ENCODE data around the gene SRP9. TPM values are rescaled to one million over a fixed set of nuclear protein-coding genes. Genes with fewer than 3 reads are reported as not detected.
"Not testable (repeated sequence)": the region's sequence is repeated elsewhere in the genome, so short reads cannot be mapped to it uniquely, and the experiment has no call there.

The SRP9 gene
- total RNA-seq, 1 donor: 330 TPM

DNA sequence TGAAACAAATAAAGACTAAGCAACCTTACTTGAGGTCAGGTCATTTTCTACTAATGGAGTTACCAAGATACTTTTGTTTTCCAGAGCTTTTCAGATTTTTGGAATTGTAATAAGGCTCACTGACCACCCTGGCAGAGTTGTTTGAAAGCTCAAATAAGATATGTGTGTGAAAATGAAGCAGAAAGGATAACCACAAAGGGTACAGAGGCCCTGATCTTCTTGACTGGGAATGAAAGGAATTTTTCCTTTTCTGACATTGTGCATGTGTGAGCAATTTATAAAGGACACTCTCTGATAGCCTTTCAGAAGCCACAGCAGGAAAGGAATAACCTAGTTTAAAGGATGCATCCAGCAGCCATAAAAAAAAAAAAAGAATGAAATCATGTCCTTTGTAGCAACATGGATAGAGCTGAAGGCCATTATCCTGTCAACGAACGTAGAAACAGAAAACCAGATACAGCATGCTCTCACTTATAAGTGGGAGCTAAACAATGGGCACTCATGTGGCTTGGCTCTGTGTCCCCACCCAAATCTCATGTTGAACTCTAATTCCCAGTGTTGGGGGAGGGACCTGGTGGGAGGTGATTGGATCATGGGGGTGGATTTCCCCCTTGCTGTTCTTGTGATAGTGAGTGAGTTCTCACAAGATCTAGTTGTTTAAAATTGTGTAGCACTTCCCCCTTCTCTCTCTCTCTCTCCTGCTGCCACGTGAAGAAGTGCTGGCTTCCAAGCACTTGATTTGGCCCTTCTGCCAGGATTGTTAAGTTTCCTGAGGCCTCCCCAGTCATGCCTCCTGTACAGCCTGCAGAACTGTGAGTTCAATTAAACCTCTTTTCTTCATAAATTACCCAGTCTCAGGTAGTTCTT, 3.1 kb upstream of the SRP9 start:
- no peak for DNase-seq (ENCODE audit: low read depth)
- TF ChIP-seq, protein P1, sequence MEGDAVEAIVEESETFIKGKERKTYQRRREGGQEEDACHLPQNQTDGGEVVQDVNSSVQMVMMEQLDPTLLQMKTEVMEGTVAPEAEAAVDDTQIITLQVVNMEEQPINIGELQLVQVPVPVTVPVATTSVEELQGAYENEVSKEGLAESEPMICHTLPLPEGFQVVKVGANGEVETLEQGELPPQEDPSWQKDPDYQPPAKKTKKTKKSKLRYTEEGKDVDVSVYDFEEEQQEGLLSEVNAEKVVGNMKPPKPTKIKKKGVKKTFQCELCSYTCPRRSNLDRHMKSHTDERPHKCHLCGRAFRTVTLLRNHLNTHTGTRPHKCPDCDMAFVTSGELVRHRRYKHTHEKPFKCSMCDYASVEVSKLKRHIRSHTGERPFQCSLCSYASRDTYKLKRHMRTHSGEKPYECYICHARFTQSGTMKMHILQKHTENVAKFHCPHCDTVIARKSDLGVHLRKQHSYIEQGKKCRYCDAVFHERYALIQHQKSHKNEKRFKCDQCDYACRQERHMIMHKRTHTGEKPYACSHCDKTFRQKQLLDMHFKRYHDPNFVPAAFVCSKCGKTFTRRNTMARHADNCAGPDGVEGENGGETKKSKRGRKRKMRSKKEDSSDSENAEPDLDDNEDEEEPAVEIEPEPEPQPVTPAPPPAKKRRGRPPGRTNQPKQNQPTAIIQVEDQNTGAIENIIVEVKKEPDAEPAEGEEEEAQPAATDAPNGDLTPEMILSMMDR (IDR thresholded peaks at IDR 0.05; ENCODE audit: insufficient read depth, low read length): no peak
- H3K4me3 ChIP-seq (ENCODE audit: low read depth, low read length): no peak overlapping the region

GRCh38 chr1:225776294-225776693, 1.3 kb upstream of the SRP9 start:
- DNase-seq (ENCODE audit: low read depth): no peak
- TF ChIP-seq, protein P1 (IDR thresholded peaks at IDR 0.05; ENCODE audit: insufficient read depth, low read length): no peak

DNA sequence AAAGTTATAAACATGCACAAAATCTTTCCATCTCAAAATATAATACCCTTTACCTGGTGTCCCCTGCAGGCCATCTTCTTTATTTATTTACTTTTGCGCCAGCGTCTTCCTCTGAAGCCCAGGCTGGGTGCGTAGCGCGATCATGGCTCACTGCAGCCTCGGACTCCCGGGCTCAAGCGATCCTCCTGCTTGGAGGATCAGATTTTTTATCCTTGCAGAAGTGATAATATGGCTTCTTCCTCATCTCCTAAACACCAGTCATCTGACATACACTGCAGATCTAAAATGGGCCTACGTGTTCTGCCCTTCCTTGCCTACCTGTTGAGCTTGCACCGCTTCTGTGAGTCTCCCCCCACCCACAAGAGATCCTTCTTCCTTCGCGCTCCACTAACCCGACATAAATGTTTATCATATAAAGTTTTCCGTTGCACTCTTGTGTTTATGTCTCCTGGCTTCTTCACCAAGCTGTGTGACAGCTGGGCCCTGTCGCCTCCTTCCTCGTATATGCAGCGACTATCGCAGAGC, 506 bp upstream of the SRP9 start:
- H3K4me3 ChIP-seq (ENCODE audit: low read depth, low read length): peak overlapping the region; percentile 64
- no peak for DNase-seq (ENCODE audit: low read depth)
- TF ChIP-seq, protein P1 (IDR thresholded peaks at IDR 0.05; ENCODE audit: insufficient read depth, low read length): no peak

More at GRCh38 chr1:225776294-225776693, 1.3 kb upstream of the SRP9 start:
- H3K4me3 ChIP-seq (ENCODE audit: low read depth, low read length): no peak overlapping the region

- TF ChIP-seq, protein P1 (IDR thresholded peaks at IDR 0.05; ENCODE audit: insufficient read depth, low read length): no peak
- H3K4me3 ChIP-seq (ENCODE audit: low read depth, low read length): peak overlapping the region; percentile 95
- no peak for DNase-seq (ENCODE audit: low read depth)
These were observed 677 bp downstream of the SRP9 start for GRCh38 chr1:225778337-225778669.

DNA sequence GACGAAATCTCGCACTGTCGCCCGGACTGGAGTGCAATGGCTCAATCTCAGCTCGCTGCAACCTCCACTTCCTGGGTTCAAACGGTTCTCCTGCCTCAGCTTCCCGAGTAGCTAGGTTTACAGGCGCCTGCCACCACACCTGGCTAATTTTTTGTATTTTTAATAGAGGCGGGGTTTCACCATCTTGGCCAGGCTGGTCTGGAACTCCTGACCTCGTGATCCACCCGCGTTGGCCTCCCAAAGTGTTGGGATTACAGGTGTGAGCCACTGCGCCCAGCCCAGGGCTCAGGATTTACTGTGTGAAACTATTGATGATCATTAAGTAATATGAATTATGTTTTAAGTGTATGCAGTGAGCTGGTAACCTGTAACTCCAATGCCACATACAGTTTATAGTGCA, 1.5 kb downstream of the SRP9 start:
- peak overlapping the region; percentile 95 for H3K4me3 ChIP-seq (ENCODE audit: low read depth, low read length)
- not testable (repeated sequence) for DNase-seq (ENCODE audit: low read depth)

GRCh38 chr1:225780134-225780533, 2.5 kb downstream of the SRP9 start:
- DNase-seq (ENCODE audit: low read depth): no peak
- TF ChIP-seq, protein P1 (IDR thresholded peaks at IDR 0.05; ENCODE audit: insufficient read depth, low read length): no peak
- H3K4me3 ChIP-seq (ENCODE audit: low read depth, low read length): no peak overlapping the region

- no peak overlapping the region for H3K4me3 ChIP-seq (ENCODE audit: low read depth, low read length)
- TF ChIP-seq, protein P1 (IDR thresholded peaks at IDR 0.05; ENCODE audit: insufficient read depth, low read length): no peak
- DNase-seq (ENCODE audit: low read depth): no peak
These were observed 3.0 kb downstream of the SRP9 start for GRCh38 chr1:225780630-225781029.

GRCh38 chr1:225789142-225789541, 11.5 kb downstream of the SRP9 start:
- DNase-seq (ENCODE audit: low read depth); H3K4me3 ChIP-seq (ENCODE audit: low read depth, low read length): not testable (repeated sequence)

Measured in fibroblast of the aortic adventitia (primary cell).